GM23248 (cell line): ENCODE measurements around the gene DTX1.

Experiments
- EZH2 ChIP-seq: fragments of 200-600 bp; sonication (generic); IDR thresholded peaks from 2 replicates; pipeline ENCODE4 v1.6.1; 2018; ENCODE audit warnings: antibody characterized with exemption, mild to moderate bottlenecking; ENCODE audit not compliant: insufficient read depth, poor library complexity, severe bottlenecking
- EZH2phosphoT487 ChIP-seq: fragments of 200-600 bp; sonication (generic); IDR thresholded peaks from 2 replicates; pipeline ENCODE4 v1.6.1; 2018; ENCODE audit warnings: antibody characterized with exemption, moderate library complexity, mild to moderate bottlenecking, low read depth; ENCODE audit not compliant: insufficient read depth

DNA sequence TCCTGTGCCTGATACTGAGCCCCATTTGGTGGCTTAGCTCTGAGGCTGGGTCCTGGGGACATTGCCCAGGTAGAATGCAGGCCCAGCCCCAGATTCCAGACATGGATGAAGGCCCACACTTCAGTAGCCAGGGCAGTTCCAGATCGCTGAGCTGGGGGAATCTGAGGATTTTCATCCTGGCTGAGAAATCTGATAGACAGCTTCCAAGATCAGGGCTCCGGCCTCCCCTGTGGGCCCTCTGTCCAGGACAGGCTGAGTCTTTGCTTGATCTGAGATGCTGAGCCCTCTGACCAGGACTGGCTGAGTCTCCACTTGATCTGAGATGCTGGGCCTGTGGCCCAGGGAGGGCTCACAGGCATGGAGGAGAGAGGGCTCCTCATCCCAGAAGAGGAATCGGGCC is 82.3 kb downstream of the DTX1 start:
- TF ChIP-seq EZH2phosphoT487: no peak
- TF ChIP-seq EZH2: no peak
